GM12891 (cell line): ENCODE measurements around the gene SLC6A9.

ENCODE experiments used
- POLR2A ChIP-seq: IDR thresholded peaks from 2 replicates; pipeline ENCODE4 v1.6.1; 2011; ENCODE audit warnings: low read depth, low read length, control low read depth
- POLR2AphosphoS5 ChIP-seq: IDR thresholded peaks from 2 replicates; pipeline ENCODE4 v1.6.1; 2011; ENCODE audit warnings: low read depth, low read length, control low read depth
- TAF1 ChIP-seq: IDR thresholded peaks from 2 replicates; pipeline ENCODE4 v1.6.1; 2011; ENCODE audit warnings: low read depth, low read length, control low read depth

GRCh38 chr1:44072204-44072603, 40.9 kb upstream of the SLC6A9 start:
- TF ChIP-seq POLR2A (no peak), POLR2AphosphoS5 (no peak), TAF1 (no peak)
